ENCODE measurements around the gene KLK15.

Gene KLK15

GRCh38 chr19:50833117-50833801 lies at the start of gene KLK15:
TSS of gene KLK15 (minus strand) at chr19:50833574. CDS start at chr19:50831492, 2,082 bp downstream.
- H3K27ac ChIP-seq = no peak within 1 kb of the TSS
- peaks cover 0 to 19% (median 0%) of the 10 kb centered on the region in 11 experiments; a peak in 8 of 22 replicates for H3K27me3 ChIP-seq
- no peaks in the 10 kb centered on the region for H3K9me3 ChIP-seq (replicated peaks in 1 of 11)
- no peak for TF ChIP-seq Cebpa-rat (IDR thresholded peaks at IDR 0.05)
- no peak within 1 kb of the TSS for H3K9ac ChIP-seq
- 0 out of 22 replicates have a peak within 1 kb of the TSS, but pooled peaks of 1 of the 11 experiments have one; percentile 98 for H3K4me2 ChIP-seq
- H3K4me3 ChIP-seq = no peak within 1 kb of the TSS
- H3K36me3 ChIP-seq = no peaks in the 10 kb centered on the region
- H4K20me1 ChIP-seq = no peaks in the 10 kb centered on the region
- peaks cover 8 to 46% (median 32%) of the 10 kb centered on the region in 10 experiments; a peak in 19 of 20 replicates for H3K4me1 ChIP-seq

- Histone ChIP-seq H3K27me3 (no peaks in the 10 kb centered on the region), H3K4me3 (no peak overlapping the region), H4K20me1 (no peaks in the 10 kb centered on the region), H3K9ac (no peak overlapping the region), H3K4me2 (no peak overlapping the region), H3K27ac (no peak overlapping the region), H3K36me3 (no peaks in the 10 kb centered on the region), H3K9me3 (replicated peaks in 1 of 11) (no peaks in the 10 kb centered on the region), H3K4me1 (no peaks in the 10 kb centered on the region; a peak in 1 of 20 replicates)
- no peak for TF ChIP-seq Cebpa-rat (IDR thresholded peaks at IDR 0.05)
Observed at GRCh38 chr19:50882188-50882587, 48.8 kb upstream of the KLK15 start.

- Histone ChIP-seq H3K36me3 (no peaks in the 10 kb centered on the region), H3K9ac (no peak overlapping the region), H4K20me1 (no peaks in the 10 kb centered on the region), H3K27me3 (no peaks in the 10 kb centered on the region), H3K4me3 (no peak overlapping the region), H3K4me1 (peaks cover 16 to 19% (median 17%) of the 10 kb centered on the region in 10 experiments), H3K9me3 (replicated peaks in 1 of 11) (no peaks in the 10 kb centered on the region), H3K4me2 (no peak overlapping the region), H3K27ac (no peak overlapping the region)
- no peak for TF ChIP-seq Cebpa-rat (IDR thresholded peaks at IDR 0.05)
Observed at GRCh38 chr19:50880241-50880640, 46.9 kb upstream of the KLK15 start.

- H3K27ac ChIP-seq = no peak overlapping the region
- TF ChIP-seq Cebpa-rat (IDR thresholded peaks at IDR 0.05) = no peak
- no peak overlapping the region for H3K4me3 ChIP-seq
- no peak overlapping the region for H3K4me2 ChIP-seq
- no peaks in the 10 kb centered on the region for H4K20me1 ChIP-seq
- no peaks in the 10 kb centered on the region for H3K9me3 ChIP-seq (replicated peaks in 1 of 11)
- no peak overlapping the region for H3K9ac ChIP-seq
- H3K36me3 ChIP-seq = no peaks in the 10 kb centered on the region
- no peaks in the 10 kb centered on the region for H3K27me3 ChIP-seq
- H3K4me1 ChIP-seq = peaks cover 21 to 33% (median 30%) of the 10 kb centered on the region in 10 experiments
Observed at GRCh38 chr19:50878851-50879250, 45.5 kb upstream of the KLK15 start.

GRCh38 chr19:50877338-50877737 lies 44.0 kb upstream of the KLK15 start:
- no peaks in the 10 kb centered on the region for H3K27me3 ChIP-seq

GRCh38 chr19:50876456-50876855 lies 43.1 kb upstream of the KLK15 start:
- H3K9ac ChIP-seq = peak overlapping the region in 3 of 11 experiments; percentile 0 to 49 (median 8); a peak in 1 of 22 replicates
- no peaks in the 10 kb centered on the region for H3K27me3 ChIP-seq
- no peak for TF ChIP-seq Cebpa-rat (IDR thresholded peaks at IDR 0.05)
- no peaks in the 10 kb centered on the region for H3K9me3 ChIP-seq (replicated peaks in 1 of 11)
- H3K4me1 ChIP-seq = peaks cover 21 to 40% (median 37%) of the 10 kb centered on the region in 10 experiments
- no peak overlapping the region for H3K4me3 ChIP-seq
- H3K4me2 ChIP-seq = peak overlapping the region; percentile 52 to 75 (median 67); a peak in 21 of 22 replicates
- no peaks in the 10 kb centered on the region for H4K20me1 ChIP-seq
- H3K36me3 ChIP-seq = no peaks in the 10 kb centered on the region
- H3K27ac ChIP-seq = peak overlapping the region in 7 of 11 experiments; percentile 30 to 66 (median 58); a peak in 9 of 22 replicates

More at GRCh38 chr19:50877338-50877737, 44.0 kb upstream of the KLK15 start:
- Histone ChIP-seq H3K4me3 (no peak overlapping the region), H3K4me2 (peak overlapping the region in 1 of 11 experiments; percentile 60; a peak in 1 of 22 replicates), H3K9ac (no peak overlapping the region), H3K27ac (no peak overlapping the region), H3K9me3 (replicated peaks in 1 of 11) (no peaks in the 10 kb centered on the region), H3K36me3 (no peaks in the 10 kb centered on the region), H4K20me1 (no peaks in the 10 kb centered on the region), H3K4me1 (peaks cover 21 to 40% (median 37%) of the 10 kb centered on the region in 10 experiments)
- no peak for TF ChIP-seq Cebpa-rat (IDR thresholded peaks at IDR 0.05)

- Histone ChIP-seq H3K4me1 (peaks cover 21 to 40% (median 37%) of the 10 kb centered on the region in 10 experiments), H3K9me3 (replicated peaks in 1 of 11) (no peaks in the 10 kb centered on the region), H3K9ac (peak overlapping the region in 8 of 11 experiments; percentile 0 to 59 (median 40); a peak in 10 of 22 replicates), H3K27ac (peak overlapping the region in 9 of 11 experiments; percentile 0 to 66 (median 58); a peak in 15 of 22 replicates), H3K27me3 (no peaks in the 10 kb centered on the region), H3K4me2 (peak overlapping the region; percentile 52 to 75 (median 67)), H3K36me3 (no peaks in the 10 kb centered on the region), H4K20me1 (no peaks in the 10 kb centered on the region), H3K4me3 (no peak overlapping the region)
- no peak for TF ChIP-seq Cebpa-rat (IDR thresholded peaks at IDR 0.05)
Observed at GRCh38 chr19:50875795-50876422, 42.5 kb upstream of the KLK15 start.

GRCh38 chr19:50874211-50874610 lies 40.8 kb upstream of the KLK15 start:
- Histone ChIP-seq H3K27ac (no peak overlapping the region), H3K4me2 (peak overlapping the region in 9 of 11 experiments; percentile 21 to 75 (median 67); a peak in 18 of 22 replicates), H4K20me1 (no peaks in the 10 kb centered on the region), H3K27me3 (no peaks in the 10 kb centered on the region), H3K4me3 (no peak overlapping the region), H3K36me3 (no peaks in the 10 kb centered on the region), H3K4me1 (peaks cover 21 to 40% (median 37%) of the 10 kb centered on the region in 10 experiments), H3K9me3 (replicated peaks in 1 of 11) (no peaks in the 10 kb centered on the region; a peak in 1 of 22 replicates), H3K9ac (0 out of 22 replicates have a peak overlapping the region, but pooled peaks of 1 of the 11 experiments have one; percentile 41)
- TF ChIP-seq Cebpa-rat (IDR thresholded peaks at IDR 0.05) = no peak

- H3K27ac ChIP-seq = no peak within 1 kb of the TSS
- no peak for TF ChIP-seq Cebpa-rat (IDR thresholded peaks at IDR 0.05)
- H4K20me1 ChIP-seq = no peaks in the 10 kb centered on the region
- no peaks in the 10 kb centered on the region for H3K36me3 ChIP-seq
- H3K4me2 ChIP-seq = peak within 1 kb of the TSS in 9 of 11 experiments; percentile 21 to 75 (median 67); a peak in 18 of 22 replicates
- 0 out of 22 replicates have a peak within 1 kb of the TSS, but pooled peaks of 1 of the 11 experiments have one; percentile 41 for H3K9ac ChIP-seq
- H3K4me1 ChIP-seq = peaks cover 21 to 40% (median 37%) of the 10 kb centered on the region in 10 experiments
- H3K4me3 ChIP-seq = no peak within 1 kb of the TSS
- H3K27me3 ChIP-seq = no peaks in the 10 kb centered on the region
- no peaks in the 10 kb centered on the region; a peak in 1 of 22 replicates for H3K9me3 ChIP-seq (replicated peaks in 1 of 11)
Observed at GRCh38 chr19:50873056-50873455, 39.7 kb upstream of the KLK15 start, which contains the start of gene KLK2. TSS of gene KLK2 (plus strand) at chr19:50873439. CDS start at chr19:50873474, 35 bp downstream.

Data from BLaER1 treated with 17β-estradiol and CSF1 and Interleukin-3, amounts not matched to agents 10 nM and 100 nM (cell line).